Fibroblast of peridontal ligament (primary cell): ENCODE measurements around the gene GREB1.
A peak's percentile ranks its signal among the peaks of the same experiment; 100 is the strongest.

ENCODE experiments used
- DNase-seq: peaks from one replicate; pipeline ENCODE4 v3.0.0-alpha.2; 2010; ENCODE audit errors: extremely low read depth

The GREB1 gene

DNA sequence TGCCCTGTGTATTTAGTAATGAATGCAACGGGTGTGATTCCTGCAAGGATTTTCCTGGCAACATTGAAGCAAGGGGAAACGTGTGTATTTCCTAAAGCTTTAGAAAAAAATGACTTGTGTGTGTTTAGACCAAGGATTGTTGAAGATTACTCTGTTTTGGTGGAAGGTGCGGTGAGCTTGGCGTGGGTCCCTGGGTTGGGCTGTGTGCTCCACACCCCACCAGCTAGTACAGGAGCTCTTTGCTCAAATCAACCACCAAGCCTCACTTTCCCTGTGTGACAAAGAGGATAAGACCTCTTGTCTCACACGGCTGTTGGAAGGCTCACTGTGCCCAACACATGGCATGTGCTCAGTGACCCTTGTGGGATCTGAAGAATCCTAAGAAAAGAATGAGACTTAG, 21.4 kb upstream of the GREB1 start:
- DNase-seq: no peak

DNA sequence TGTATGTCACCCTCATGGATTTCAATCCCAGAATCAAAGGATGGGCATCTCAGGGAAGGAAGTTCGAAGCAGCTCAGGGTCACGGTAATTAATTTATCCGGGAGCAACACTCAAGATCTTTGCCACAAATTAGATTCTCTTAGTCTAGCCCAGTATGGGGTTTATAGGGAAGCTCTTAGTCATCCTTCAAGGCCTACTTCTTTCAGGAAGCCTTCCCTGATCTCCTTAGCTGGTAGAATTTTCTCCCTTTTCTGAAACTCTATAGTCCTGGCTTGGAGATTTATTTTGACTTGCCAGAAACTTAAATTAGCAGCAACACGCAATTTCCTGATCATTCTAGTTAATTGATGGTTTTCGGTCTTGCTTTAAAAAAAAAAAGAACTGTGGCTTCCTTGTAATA, 20.5 kb upstream of the GREB1 start:
- DNase-seq: no peak

DNA sequence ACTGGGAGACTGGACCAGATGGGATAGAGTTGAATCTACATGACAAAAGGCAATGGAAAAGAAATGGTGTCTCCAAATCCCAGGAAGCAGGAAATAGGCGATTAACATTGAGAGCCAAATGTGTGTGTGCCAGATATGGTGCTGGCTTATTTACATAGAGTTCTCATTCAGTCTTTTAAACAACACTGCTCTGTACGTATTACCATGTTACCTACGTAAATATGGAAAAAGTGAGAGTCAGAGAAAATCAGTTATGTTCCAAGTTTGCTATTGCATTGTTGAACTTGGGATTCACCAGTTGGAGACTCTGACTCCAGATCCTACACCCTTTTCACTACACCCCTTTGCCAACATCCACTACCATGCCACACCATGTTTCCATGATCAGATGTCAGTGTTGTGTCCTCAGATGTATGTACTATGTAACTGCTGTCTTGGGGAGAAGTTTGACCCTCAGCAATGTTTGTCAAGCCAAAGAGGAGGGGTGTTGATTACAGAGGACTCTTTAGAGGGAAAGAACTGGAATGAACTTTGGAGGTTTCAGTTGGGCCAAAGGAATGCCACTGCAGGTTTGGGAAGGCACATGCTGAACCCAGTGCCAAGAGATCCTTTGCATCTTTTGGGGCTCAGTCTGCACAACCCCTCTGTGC, 19.6 kb upstream of the GREB1 start:
- no peak for DNase-seq

DNA sequence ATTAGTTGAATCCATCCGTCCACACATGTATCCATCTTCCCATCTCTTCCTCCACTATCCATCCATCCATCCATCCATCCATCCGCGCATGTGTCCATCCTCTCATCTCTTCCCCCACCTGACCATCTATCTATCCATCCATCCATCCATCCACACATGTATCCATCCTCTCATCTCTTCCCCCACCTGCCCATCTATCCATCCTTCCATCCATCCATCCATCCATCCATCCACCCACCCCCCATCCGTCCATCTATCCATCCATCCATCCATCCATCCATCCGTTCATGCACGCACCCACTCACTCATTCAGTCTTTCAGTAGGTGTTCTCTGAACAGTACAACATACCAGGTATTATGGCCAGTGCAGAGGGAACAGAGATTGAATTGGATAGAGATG, 18.9 kb upstream of the GREB1 start:
- DNase-seq: no peak

DNA sequence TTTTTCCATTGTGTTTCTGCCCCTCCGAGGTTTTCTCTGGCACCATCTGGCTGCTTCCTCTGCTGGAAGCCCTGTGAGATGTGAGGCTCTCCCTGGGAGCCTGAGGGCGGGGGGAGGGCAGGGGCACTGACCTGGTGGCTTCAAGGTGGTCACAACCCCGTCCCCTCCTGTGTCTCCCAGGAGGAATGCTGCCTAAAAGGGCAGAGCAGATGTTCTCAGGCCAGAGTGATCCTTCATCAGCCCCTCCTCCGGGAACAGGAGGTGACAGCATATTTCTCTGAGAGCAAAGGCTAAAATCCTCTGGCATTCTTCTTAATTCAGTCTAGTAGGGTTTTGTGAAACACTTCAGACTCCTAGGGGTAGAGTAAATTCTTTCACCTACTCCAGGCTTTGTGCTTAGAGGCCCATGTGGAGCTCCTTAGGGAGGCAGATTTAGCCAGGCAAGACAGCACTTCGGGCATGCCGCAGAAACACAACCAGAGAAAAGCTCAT, 18.3 kb upstream of the GREB1 start:
- DNase-seq: no peak

DNA sequence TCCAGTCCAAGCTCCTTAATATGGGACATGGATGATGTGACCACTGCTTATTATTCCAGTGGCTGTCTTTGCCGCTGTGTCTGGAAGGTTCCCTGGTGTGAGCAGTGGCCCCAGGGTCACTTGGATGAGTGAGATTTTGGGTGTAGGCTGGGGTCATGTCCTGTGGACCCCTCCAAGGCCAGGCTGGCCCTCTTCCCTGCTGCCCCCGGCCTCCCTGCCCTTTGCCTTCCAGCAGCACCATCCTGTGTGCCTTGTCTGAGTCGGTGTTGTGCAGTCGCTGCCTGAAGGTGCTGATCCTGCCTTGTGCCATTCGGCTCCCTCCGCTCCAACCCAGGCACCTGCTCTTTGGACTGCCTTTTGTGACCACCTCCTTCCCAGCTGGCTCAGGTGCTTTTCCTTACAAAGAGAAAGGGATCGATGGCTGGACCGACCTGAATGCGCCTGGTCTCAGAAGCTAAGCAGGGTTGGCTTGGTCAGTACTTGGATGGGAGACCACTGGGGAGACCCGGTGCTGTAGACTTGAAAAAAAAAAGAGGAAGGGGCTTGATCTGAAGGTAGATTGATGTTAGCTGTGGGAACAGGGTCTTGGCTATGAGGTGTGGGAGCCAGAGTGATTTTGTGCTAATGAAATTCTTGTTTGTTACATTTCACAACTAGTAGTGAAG, 16.7 kb upstream of the GREB1 start:
- DNase-seq: no peak

DNA sequence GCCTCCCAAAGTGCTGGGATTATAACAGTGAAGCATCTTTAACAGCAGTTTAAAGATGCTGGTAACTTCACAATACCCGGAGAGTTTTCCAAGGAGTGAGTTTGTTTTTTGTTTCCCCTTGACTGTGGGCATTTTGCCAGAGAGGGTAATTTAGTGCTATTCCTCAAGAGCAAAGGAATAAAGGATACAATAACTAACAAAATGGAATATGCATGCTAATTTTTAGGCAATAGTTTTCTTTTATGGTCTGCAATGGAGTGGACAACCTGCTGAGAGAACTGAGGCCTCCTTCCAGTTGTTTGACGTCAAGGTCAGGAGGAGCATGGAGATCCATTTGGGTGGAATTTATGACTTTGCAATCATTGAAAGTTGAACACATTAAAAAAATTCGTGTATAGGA, 15.9 kb upstream of the GREB1 start:
- no peak for DNase-seq

DNA sequence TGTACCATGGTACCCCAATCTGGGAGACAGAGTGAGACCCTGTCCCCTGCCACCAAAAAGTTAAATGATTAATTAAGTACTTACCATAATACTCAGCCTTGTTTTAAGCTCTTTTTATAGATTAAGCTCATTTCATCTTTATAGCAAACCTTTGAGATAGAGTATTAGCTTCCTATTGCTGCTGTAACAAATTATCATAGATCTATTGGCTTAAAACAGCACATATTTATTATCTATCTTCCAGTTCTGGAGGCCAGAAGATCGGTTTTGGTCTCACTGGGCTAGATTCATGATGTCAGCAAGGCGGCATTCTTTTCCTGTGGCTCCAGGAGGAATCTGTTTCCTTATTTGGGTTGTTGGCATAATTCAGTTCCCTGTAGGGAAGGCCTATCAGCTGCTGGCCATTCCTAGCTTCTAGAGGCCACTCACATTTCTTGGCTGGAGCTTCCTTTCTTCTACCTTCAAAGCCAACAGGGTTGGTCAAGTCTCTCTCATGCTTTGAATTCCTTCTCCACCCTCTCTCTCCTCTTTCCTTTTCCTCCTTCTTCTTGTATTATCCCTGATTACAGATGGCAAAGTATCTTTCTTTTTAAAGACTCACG, 13.7 kb upstream of the GREB1 start:
- no peak for DNase-seq

DNA sequence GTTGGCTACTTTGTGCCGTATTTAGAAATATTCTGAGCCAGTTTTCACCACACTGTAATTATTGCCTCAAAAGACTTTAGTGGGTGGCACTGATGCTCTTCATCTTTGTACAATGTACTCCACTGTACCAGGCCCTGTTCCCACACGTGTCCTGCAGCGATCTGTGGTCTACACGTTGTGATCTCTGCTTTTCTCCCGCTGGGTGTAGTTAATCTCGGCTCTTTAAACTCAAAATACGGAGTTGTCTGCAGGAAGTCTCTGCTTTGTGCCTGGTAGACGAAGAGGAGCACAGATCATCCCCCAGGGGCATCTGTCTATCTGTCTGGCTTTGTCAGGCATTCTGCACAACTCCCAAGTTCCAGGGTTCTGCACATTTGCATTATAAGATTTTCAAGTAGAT, 12.1 kb upstream of the GREB1 start:
- no peak for DNase-seq

DNA sequence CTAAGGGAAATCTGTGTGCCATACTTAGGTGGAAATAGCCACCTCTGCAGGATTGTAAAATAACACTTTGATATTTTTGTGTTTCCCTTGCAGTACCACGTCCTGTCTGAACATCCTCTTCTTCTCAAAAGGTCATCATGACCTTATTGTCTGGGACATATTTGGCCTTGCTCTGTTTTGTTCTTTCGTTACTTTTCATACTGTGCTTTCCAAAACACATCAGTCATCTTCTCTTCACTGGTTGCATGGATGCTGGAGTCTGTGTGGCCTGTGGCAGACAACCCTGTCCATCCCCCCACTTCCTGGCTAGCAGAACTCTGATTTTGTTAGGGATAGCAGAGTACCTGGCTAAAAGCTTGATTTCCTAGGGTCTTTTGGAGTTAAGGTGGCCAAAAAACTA, 9.4 kb upstream of the GREB1 start:
- DNase-seq: no peak

DNA sequence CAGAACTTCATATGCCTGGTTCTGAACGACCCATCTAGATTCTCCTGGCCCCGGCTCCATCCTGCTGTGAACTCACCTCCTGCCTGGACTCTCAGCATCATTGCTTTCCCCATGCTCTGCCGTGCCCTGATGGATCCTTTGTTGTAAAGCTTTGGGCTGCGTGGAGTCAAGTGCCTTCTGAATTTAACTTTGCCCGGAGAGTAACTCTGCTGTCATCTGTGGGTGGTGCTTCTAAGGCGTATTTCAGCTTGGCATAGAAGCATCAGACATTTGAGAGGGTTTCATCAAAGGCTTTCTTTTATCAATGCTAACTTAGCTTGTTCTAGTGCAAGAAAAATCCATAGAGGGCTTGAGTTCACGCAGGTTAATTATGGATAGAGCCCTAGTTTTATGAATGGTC, 8.1 kb upstream of the GREB1 start:
- DNase-seq: no peak

DNA sequence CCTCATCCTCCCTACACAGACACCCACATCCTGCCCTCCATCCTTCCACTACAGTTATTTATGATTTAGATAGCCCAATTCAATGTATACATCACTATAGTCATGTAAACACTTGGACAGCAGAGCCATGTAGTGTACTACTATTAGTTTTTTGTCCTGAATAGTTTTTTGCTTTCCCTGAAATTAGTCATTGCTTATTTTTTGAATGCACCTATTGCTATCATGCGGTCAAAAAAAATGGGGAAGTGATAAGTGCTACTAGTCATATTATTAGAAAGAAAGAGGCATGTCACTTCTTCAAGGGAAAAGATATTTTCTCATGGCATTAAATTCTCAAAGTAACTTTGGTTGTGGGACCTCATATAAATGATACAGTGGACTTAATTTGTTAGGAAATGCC, 6.8 kb upstream of the GREB1 start:
- DNase-seq: no peak

DNA sequence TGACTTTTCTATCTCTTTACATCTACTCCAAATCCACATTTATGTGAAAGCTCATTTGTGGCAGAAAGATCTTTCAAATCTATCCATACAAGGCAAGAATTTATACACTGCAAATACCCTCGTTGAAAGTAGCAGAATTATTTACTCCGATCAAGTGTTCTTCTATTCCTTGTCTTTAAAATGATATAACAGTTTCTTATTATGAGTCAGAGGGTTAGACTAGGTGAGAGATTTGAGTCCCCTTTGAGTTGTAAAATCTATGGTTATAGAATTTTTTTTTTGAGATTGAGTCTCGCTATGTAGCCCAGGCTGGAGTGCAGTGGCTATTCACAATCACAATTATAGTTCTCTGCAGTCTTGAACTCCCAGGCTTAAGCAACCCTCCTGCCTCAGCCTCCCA, 5.6 kb upstream of the GREB1 start:
- no peak for DNase-seq

DNA sequence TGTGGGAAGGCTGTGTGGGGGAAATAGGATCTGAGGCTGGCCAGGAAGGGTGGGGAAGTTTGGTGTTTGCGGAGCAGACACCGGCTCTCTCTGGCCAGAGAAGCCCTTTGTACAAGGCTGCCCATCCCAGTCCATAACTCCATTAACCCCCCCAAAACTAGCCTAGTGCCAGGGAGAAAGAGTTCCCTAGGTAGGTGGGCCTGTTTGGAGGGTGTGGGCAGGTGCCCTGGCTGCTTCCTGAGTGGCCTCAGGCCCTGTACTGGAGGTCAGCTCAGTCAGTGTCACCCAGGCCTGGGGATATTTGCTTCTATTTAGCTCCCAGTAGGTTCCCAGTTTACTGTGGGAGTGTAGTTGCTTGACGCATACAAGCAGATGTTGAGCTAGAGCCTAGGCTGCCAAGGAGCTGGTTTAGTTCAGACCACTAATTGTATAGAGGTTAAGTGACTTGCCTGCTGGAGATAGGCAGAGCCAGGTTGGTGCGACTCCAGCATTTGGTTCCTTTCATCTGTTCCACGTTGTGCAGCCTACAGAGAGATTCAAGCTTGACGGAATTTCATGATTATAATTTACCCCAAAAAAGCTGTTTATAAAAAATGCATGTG, 2.9 kb upstream of the GREB1 start:
- DNase-seq: peak; percentile 20

DNA sequence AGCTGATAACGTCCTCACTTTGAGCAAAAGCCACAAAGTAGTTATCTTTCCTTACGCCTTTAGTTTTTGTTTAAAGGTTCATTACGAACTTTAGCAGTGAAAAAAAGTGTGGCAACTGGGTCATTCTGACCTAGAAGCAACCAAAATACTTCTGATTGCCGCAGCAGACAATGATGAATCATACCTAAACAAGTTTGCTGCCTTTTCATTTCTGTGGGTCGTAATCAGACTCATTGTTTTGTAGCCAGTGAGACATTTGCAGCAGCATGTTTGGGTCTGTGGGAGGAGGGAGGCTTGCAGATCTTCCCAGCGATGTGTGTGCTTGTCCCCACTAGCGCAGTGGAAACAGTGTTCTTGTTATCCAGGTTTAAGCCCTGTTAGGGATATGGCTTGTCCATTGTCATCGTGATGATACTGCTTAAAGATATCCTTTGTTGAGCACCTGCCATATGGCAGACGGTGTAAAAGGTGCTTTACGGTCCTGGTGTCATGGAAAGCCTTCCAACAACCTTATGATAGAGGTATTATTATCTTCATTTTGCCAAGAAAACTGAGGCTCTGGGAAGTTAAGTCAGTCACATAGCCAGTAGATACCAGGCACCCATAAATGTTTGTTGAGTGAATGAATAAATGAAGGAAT, 1.3 kb upstream of the GREB1 start:
- peak; percentile 75 for DNase-seq

DNA sequence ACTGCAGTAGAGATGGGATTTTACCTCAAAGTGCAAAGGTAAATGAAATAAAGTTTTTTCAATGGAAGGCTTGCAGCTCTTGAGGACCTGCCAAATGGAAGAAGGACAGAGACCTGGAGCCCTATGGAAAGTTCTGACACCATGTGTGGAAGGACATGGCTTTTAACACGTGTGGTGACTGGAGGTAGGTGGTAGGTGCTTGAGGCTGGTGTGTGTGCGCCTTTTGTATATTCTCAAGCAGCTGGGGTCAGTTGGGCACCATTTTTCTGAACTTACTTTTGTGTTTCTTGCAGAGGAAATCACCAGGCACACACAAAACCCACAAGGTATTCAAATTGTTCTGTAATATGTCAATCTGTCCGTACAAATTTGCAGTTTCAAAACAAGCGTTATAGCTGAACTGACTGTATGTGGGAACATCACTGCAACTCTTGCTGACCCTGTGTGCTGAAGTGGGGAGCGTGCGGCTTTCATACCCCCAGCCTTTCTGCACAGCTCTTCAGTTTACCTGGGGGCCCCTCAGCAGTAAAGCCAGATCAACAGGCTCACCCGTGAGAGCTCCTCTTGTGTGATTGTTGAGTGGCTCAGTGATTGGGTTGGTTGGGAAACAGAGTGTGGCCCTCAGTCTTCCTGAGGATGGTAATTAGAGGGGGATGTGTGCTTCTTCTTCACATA, 363 bp downstream of the GREB1 start:
- no peak for DNase-seq

DNA sequence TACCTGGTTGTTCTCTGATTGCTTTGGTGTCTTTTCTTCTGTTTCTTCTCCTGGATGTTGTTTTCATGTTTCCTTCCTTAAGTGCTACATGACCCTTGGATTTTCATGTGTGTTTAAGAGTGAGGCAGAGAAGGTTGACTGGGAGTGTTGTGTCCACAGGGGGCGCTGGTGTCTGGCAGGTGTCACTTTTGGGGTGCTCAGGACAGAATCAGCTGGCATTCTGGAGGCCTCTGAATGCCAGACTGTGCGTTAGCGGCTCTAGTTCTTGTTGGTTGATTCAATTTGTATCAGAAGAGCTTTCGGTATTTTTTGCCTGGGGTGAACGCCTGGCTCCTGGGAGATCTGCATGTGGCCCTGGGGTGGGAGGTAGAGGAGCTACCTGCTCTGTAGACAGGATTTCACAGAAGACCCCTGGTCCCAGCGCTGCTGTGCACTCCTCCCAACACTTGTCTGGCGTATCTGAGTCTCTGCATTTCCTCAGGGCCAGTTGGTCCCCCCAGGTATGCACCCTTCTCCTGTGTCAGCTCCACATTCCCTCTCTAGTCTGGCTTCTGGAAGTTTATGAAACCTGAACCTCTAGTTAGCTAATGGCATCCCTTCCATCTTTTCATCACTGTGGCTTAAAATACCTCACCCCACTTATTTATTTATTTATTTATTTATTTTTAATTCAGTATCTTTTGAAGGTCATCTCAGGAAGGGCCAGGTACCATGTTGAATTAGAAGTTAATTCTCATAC, 1.1 kb downstream of the GREB1 start:
- DNase-seq: no peak

DNA sequence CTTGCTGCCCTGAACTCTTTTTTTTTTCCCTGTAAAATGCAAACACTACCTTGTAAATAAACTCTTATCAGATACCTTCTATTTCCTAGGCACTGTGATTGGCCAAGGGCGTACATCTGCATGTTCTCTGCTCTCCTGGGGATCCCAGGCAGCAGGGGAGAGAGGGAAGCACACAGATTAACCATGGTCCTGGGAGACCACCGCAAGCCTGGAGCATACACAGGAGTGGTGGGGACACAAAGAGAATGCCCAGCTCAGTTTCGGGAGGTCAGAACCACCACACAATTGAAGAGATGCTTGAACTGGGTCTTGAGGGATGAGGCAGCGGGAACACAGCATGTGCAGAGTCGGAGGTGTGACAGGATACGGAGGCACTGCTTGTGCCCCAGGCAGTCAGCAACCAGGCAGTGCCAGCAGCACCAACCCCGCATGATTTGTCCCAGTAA, 2.1 kb downstream of the GREB1 start:
- no peak for DNase-seq

DNA sequence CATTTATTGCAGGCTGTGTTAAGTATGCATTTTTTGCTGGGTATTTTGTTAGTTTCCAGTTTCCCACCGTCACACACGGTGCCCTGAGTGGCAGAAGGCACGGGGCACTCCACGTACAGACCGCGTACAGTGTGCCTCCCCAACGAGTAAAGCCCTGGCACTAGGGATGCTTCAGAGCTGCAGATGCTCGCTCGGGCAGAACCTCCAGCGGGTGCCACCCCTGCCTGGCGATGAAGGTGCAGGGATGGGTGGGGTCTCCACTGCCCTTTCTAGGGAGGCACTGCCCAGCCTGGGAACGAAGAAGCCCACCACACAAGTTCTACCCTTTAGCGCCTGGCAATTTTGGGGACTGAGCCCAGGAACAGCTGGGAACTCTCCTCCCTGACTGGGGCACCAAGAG, 4.1 kb downstream of the GREB1 start:
- DNase-seq: no peak

DNA sequence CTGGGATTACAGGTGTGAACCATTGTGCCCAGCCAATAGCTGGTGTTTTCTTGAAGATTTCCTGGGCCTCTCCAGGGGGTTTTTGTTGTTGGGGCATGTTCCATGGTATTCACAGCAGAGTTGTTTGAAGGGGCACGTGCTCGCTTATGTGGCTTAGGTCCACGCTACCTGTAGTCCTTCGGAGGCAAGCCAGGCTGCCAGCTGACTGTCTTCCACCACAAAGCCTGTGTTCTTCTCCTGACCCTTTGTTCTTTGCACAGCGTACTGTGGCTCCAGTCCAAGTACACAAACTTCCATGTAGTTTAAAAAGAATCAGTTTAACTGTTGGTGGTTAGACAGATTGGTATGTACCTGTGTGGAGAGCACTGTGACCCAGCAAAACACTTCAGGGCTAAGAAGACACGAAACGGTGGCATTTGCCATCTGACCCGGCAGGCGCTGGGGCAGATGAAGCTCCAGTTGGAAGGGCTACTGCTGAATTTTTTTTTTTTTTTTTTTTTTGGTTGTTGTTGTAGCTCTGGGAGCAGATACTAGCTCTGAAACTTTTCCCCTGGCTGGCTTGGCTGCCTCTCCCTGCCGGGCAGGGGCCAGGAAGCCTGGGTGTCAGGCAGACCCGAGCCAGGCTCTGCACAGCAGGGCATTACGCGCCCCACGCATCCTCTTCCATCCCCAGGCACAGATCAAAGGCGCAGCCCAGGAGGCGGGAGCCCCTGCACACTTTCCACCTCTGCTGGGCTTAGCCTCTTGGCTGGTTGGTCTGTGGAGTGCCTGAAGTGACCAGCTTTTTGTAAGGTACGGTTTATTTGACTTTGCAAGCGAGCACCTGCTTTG, 5.7 kb downstream of the GREB1 start:
- no peak for DNase-seq
